Lung (tissue), 12 donors: ENCODE data around the gene SLC12A1. TPM values are rescaled to one million over a fixed set of nuclear protein-coding genes. Genes with fewer than 3 reads are reported as not detected.

Source experiments
- ATAC-seq: fragments of 200-7000 bp; cut with Tn5 transposase; one replicate; pipeline ENCODE4 v1.9.1; 2020; ENCODE audit warnings: moderate number of reproducible peaks; ENCODE audit not compliant: insufficient read depth, low FRiP score
- DNase-seq, 3 donors: peaks; one replicate each; pipeline ENCODE4 v3.0.0-alpha.2; 2013 to 2017
- H3K27ac ChIP-seq, 2 donors: one replicate each; pipeline ENCODE4 v1.5.1; 2013; ENCODE audit warnings: mild to moderate bottlenecking in 2 of 2, moderate library complexity in 2 of 2, control low read depth in 1 of 2, inconsistent platforms in 1 of 2, low read depth in 1 of 2, low read length in 1 of 2
- H3K27me3 ChIP-seq, 3 donors: one replicate each; pipeline ENCODE4 v1.5.1; 2013; ENCODE audit warnings: low read length in 2 of 3; ENCODE audit not compliant: control insufficient read depth in 3 of 3, insufficient read depth in 3 of 3
- H3K36me3 ChIP-seq, 4 donors: one replicate each; pipeline ENCODE4 v1.5.1; 2013; ENCODE audit warnings: low read length in 4 of 4, mild to moderate bottlenecking in 1 of 4, moderate library complexity in 1 of 4; ENCODE audit not compliant: control insufficient read depth in 4 of 4, insufficient read depth in 4 of 4
- H3K4me1 ChIP-seq, 5 donors: one replicate each; pipeline ENCODE4 v1.5.1; 2013; ENCODE audit warnings: low read length in 5 of 5, mild to moderate bottlenecking in 2 of 5, moderate library complexity in 1 of 5; ENCODE audit not compliant: control insufficient read depth in 5 of 5, insufficient read depth in 5 of 5
- H3K4me3 ChIP-seq: one replicate; pipeline ENCODE4 v1.5.1; 2013; ENCODE audit warnings: mild to moderate bottlenecking, control low read depth, moderate library complexity
- H3K9ac ChIP-seq, 2 donors: one replicate each; pipeline ENCODE4 v1.5.1; 2013; ENCODE audit warnings: low read length in 2 of 2, control low read depth in 1 of 2; ENCODE audit not compliant: insufficient read depth in 1 of 2
- H3K9me3 ChIP-seq, 4 donors: one replicate each; pipeline ENCODE4 v1.5.1; 2013; ENCODE audit warnings: low read length in 3 of 4, mild to moderate bottlenecking in 1 of 4, moderate library complexity in 1 of 4; ENCODE audit not compliant: control insufficient read depth in 4 of 4, insufficient read depth in 3 of 4
- CTCF ChIP-seq: IDR thresholded peaks from 2 replicates; pipeline ENCODE4 v1.5.1; 2012; ENCODE audit warnings: mild to moderate bottlenecking; ENCODE audit errors: control extremely low read depth, extremely low read depth
- WGBS, 2 donors: extraction: QIAGEN DNeasy Blood & Tissue Kit; methylation state at CpG; one replicate each; pipeline ENCODE4 v1.1.7; 2013; 5-methylcytosine and 5-hydroxymethylcytosine counted together
- polyA plus RNA-seq, 2 donors: library from polyadenylated mRNA; stranded (reverse); fragments of 200-250 nt; gene quantifications; one replicate each; pipeline ENCODE4 v1.2.1, GENCODE V29; 2013
- total RNA-seq, 2 donors: library from RNA; depleted of rRNA in 1 of 2; stranded (reverse); fragments of >200 nt in 1 of 2; gene quantifications; one replicate each; pipeline ENCODE4 v1.2.1, GENCODE V29; 2014 to 2021
- donor health status: control.
- donor health status: control.
- donor health status: Bipolar disorder and iron deficiency.
- donor health status: healthy.
- donor health status: DM: yes; HTN: yes; CAD: no.

Gene SLC12A1
- total and polyA plus RNA-seq, 4 donors, result 0.03 TPM; not detected in 3

DNA sequence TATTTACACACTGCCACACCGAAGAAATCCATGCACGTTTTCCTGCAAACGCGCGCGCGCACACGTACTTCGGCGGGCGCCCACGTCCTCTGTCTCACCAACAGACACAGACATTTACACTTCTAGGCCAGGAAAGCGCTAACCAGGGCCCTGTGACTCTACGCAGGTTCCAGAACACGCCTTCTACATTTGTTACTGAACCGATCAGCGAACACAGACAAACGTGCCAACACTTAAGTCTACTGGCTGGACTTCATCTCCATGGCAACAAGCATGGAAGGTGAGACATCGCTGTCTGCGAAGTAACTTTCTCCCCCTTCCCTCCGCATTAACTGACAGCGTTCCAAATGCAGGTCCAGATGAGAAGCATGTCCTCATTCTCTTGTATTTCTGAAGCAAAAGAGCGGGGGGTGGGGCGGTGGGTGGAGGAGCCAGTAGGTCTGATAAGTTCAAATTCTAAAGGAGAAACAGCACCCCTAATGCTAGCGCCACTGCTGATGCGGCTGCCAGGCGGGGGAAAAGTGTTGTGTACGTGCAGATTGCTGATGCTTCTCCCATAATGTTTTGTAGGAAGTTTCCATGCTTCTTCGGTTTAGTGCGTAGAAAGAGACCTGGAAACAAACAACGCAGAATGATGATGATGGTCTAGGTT is 14.4 kb upstream of the SLC12A1 start, which contains the start of gene CTXN2:
CTXN2 (plus strand) TSS at position 92 of the 652 bp plus-strand sequence. CDS start 9,636 bp downstream, outside the sequence.
- Histone ChIP-seq H3K9me3 (peaks cover 0 to 6% (median 0%) of the 10 kb centered on the region in 4 donors), H3K9ac (no peak within 1 kb of the TSS), H3K4me1 (peaks cover 0 to 4% (median 0%) of the 10 kb centered on the region in 5 donors), H3K4me3 (no peak within 1 kb of the TSS), H3K27ac (no peak within 1 kb of the TSS), H3K36me3 (no peaks in the 10 kb centered on the region), H3K27me3 (peaks cover 0 to 7% (median 3%) of the 10 kb centered on the region in 3 donors)
- WGBS, 2 donors, result 11% methylated on average over 31 of the region's 31 CpGs
- ATAC-seq (no peak), DNase-seq (no peak)
- TF ChIP-seq CTCF, result no peak

GRCh38 chr15:48202068-48202467 is 4.0 kb upstream of the SLC12A1 start:
- no peak overlapping the region for H3K9ac ChIP-seq
- 76 to 90% methylated on average over 1 of the region's 1 CpG for WGBS, 2 donors
- no peak overlapping the region for H3K27ac ChIP-seq
- H3K9me3 ChIP-seq, result no peaks in the 10 kb centered on the region
- H3K27me3 ChIP-seq, result no peaks in the 10 kb centered on the region
- no peak for TF ChIP-seq CTCF
- no peaks in the 10 kb centered on the region for H3K4me1 ChIP-seq
- no peak for DNase-seq
- H3K36me3 ChIP-seq, result no peaks in the 10 kb centered on the region
- no peak for ATAC-seq
- H3K4me3 ChIP-seq, result no peak overlapping the region

- 68 to 87% methylated on average over 1 of the region's 1 CpG for WGBS, 2 donors
- H3K27me3 ChIP-seq, result peaks cover 0 to 3% (median 0%) of the 10 kb centered on the region in 3 donors
- no peak overlapping the region for H3K4me3 ChIP-seq
- H3K36me3 ChIP-seq, result no peaks in the 10 kb centered on the region
- H3K9ac ChIP-seq, result no peak overlapping the region
- no peaks in the 10 kb centered on the region for H3K4me1 ChIP-seq
- H3K27ac ChIP-seq, result no peak overlapping the region
- DNase-seq (no peak), ATAC-seq (no peak)
- peaks cover 0 to 3% (median 0%) of the 10 kb centered on the region in 4 donors for H3K9me3 ChIP-seq
- TF ChIP-seq CTCF, result no peak
Observed at GRCh38 chr15:48221261-48221660, 15.2 kb downstream of the SLC12A1 start.
